Measurements from ENCODE around the gene RAG1.

DNA sequence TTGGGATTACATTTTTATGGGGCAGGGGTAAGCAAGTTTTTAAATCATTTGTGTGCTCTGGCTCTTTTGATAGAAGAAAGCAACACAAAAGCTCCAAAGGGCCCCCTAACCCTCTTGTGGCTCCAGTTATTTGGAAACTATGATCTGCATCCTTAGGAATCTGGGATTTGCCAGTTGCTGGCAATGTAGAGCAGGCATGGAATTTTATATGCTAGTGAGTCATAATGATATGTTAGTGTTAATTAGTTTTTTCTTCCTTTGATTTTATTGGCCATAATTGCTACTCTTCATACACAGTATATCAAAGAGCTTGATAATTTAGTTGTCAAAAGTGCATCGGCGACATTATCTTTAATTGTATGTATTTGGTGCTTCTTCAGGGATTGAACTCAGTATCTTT, 10.1 kb downstream of the RAG1 start:
- TF ChIP-seq, protein P1, sequence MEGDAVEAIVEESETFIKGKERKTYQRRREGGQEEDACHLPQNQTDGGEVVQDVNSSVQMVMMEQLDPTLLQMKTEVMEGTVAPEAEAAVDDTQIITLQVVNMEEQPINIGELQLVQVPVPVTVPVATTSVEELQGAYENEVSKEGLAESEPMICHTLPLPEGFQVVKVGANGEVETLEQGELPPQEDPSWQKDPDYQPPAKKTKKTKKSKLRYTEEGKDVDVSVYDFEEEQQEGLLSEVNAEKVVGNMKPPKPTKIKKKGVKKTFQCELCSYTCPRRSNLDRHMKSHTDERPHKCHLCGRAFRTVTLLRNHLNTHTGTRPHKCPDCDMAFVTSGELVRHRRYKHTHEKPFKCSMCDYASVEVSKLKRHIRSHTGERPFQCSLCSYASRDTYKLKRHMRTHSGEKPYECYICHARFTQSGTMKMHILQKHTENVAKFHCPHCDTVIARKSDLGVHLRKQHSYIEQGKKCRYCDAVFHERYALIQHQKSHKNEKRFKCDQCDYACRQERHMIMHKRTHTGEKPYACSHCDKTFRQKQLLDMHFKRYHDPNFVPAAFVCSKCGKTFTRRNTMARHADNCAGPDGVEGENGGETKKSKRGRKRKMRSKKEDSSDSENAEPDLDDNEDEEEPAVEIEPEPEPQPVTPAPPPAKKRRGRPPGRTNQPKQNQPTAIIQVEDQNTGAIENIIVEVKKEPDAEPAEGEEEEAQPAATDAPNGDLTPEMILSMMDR (IDR thresholded peaks at IDR 0.05) = no peak
- TF ChIP-seq POLR2A (IDR thresholded peaks at IDR 0.05) = no peak

All from body of pancreas (tissue), 4 donors.